ENCODE results near the gene PLIN5.

DNA sequence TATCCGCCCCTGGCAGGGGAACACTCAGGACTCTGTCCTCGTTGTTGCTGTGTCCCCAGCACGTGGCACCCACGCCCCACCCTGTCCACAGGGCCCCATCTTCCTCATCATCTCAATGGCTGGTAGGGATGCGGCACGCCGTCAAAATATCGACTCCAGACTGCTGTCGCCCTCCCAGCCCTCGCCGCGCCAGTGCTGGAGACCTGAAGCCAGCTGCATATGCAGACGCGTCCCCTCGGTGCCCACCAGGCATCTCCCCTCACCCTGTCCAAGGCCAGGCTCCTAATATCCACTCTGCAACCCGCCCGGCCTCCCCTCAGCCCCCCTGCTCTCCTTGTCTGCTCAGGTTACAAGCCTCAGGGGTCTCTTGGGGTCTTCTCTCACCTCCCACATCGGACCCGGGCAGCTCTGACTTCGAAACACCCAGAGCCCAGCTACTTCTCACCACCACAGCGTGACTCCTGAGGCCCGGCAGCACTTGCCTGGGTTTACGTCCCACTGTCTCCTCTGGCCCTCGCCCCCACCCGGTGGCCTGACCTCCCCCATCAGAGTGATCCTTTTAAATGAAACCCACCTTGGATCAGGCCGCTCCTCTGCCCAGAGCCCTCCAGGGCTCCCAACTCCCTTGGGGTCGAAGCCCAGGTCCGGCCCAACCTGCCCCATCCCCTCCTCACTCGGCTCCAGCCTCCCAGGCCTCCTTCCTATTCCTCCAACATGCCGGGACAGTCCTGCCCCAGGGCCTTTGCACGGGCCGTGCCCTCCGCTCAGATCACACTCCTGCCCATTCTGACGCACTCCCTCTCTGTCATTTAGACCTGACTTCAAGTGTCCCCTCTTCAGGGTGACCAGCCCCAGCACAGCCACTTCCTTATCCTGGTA lies 29.2 kb downstream of the PLIN5 start:
- no peak for TF ChIP-seq CTCF (IDR thresholded peaks at IDR 0.05)
- TF ChIP-seq POLR2A (IDR thresholded peaks at IDR 0.05), result no peak
